ENCODE measurements around the gene ANKRD44. TPM values are rescaled to one million over a fixed set of nuclear protein-coding genes. Genes with fewer than 3 reads are reported as not detected.
"Not testable (repeated sequence)": the region's sequence is repeated elsewhere in the genome, so short reads cannot be mapped to it uniquely, and the experiment has no call there.

ANKRD44 gene
- total RNA-seq, 1 experiment from 2014 or later: 0.66 TPM

DNA sequence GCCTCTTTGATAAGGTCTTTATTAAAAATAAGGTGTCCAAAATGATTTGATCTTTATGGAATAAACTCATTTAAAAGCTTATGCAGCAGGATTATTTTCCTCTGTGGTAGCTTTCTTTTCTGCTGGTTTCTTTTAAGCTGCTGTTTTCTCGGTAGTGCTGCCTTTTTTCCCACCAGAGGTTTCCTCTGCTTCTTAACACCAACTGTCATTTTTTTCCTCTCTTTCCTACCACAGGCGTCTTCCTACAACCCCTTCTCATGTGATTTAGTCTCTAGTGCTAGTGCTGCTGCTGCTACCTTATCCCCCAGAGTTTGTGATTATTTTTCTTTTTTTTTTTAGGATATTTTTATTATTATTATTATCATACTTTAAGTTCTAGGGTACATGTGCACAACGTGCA is 281.9 kb downstream of the ANKRD44 start:
- no peak for DNase-seq
- Histone ChIP-seq H3K4me3 (no peak overlapping the region), H3K27me3 (no peaks in the 10 kb centered on the region), H3K36me3 (no peaks in the 10 kb centered on the region), H3K9me3 (no peaks in the 10 kb centered on the region)

DNA sequence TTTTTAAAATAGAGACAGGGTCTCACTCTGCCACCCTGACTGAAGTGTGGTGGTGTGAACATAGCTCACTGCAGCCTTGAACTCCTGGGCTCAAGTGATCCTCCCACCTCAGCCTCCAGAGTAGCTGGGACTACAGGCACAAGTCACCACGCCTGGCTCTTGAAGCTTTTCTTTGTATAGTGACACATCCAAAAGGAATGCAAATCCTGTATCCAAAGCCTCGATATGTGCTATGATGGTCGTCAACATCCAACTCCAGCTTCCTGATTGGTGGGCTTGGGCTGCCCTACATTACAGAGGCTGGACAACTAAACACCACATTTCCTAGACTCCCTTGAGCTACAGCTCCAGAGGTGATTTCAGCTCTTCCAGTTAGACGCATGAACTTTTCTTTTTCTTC is 282.4 kb downstream of the ANKRD44 start:
- no peaks in the 10 kb centered on the region for H3K27me3 ChIP-seq
- H3K36me3 ChIP-seq: no peaks in the 10 kb centered on the region
- no peaks in the 10 kb centered on the region for H3K9me3 ChIP-seq
- no peak overlapping the region for H3K4me3 ChIP-seq
- peak; percentile 33 for DNase-seq

DNA sequence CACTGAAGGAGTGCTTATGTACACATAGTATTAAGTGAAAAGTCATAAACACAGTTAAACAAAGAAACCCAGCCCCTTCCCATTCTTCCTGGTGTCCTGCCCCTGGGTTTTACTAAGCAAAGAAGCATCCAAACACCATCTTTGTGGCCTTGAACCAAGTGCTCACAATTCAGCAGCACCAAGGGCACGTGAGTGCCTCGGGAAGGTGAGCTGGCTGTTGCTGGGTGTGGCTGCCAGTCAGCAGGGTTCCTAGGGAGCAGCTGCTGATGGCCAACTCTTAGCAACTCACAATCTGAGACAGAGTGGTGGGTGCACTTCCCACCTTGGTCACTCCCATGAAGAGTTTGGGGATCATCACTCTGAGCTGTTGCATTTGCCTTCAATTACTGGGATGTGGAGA is 286.4 kb downstream of the ANKRD44 start:
- peak; percentile 37 for DNase-seq

DNA sequence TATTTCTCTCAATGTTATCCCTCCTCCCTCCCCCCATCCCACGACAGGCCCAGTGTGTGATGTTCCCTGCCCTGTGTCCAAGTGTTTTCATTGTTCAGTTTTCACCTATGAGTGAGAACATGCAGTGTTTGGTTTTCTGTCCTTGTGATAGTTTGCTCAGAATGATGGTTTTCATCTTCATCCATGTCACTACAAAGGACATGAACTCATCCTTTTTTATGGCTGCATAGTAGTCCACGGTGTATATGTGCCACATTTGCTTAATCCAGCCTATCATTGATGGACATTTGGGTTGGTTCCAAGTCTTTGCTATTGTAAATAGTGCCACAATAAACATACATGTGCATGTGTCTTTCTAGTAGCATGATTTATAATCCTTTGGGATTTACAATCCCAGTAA is 289.7 kb downstream of the ANKRD44 start:
- H3K36me3 ChIP-seq, H3K9me3 ChIP-seq, H3K27me3 ChIP-seq, DNase-seq, H3K4me3 ChIP-seq: not testable (repeated sequence)

More for the DNA sequence above, 286.4 kb downstream of the ANKRD44 start:
- Histone ChIP-seq H3K36me3 (no peaks in the 10 kb centered on the region), H3K27me3 (no peaks in the 10 kb centered on the region), H3K9me3 (no peaks in the 10 kb centered on the region), H3K4me3 (no peak overlapping the region)

DNA sequence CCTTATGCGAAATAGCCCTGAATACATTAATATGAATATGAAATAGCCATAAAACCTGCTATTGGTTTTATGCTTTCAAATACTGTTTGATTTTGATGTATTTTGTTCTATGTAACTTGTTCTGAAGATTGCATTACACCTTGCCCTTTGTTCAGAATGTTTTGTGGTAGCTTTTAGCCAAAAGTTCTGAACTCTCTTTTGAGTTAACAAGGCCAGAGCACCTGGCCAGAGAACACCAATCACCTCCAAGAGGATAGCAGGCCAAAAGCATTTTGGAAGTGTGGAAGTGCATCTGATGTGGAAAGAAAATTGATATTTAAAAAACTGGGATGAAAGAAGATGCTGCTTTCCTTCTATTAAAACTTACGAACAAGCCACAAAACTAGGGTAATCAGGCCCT is 297.5 kb downstream of the ANKRD44 start:
- Histone ChIP-seq H3K36me3 (no peaks in the 10 kb centered on the region), H3K27me3 (no peaks in the 10 kb centered on the region), H3K9me3 (no peaks in the 10 kb centered on the region), H3K4me3 (no peak overlapping the region)
- DNase-seq: no peak

- Histone ChIP-seq H3K27me3 (no peaks in the 10 kb centered on the region), H3K4me3 (no peak overlapping the region), H3K9me3 (no peaks in the 10 kb centered on the region), H3K36me3 (no peaks in the 10 kb centered on the region)
- DNase-seq: peak; percentile 12
These were observed 298.6 kb downstream of the ANKRD44 start for GRCh38 chr2:197011801-197012641.

GRCh38 chr2:197011021-197011417 is 299.6 kb downstream of the ANKRD44 start:
- Histone ChIP-seq H3K4me3 (no peak overlapping the region), H3K27me3 (no peaks in the 10 kb centered on the region), H3K36me3 (no peaks in the 10 kb centered on the region), H3K9me3 (no peaks in the 10 kb centered on the region)
- no peak for DNase-seq

DNA sequence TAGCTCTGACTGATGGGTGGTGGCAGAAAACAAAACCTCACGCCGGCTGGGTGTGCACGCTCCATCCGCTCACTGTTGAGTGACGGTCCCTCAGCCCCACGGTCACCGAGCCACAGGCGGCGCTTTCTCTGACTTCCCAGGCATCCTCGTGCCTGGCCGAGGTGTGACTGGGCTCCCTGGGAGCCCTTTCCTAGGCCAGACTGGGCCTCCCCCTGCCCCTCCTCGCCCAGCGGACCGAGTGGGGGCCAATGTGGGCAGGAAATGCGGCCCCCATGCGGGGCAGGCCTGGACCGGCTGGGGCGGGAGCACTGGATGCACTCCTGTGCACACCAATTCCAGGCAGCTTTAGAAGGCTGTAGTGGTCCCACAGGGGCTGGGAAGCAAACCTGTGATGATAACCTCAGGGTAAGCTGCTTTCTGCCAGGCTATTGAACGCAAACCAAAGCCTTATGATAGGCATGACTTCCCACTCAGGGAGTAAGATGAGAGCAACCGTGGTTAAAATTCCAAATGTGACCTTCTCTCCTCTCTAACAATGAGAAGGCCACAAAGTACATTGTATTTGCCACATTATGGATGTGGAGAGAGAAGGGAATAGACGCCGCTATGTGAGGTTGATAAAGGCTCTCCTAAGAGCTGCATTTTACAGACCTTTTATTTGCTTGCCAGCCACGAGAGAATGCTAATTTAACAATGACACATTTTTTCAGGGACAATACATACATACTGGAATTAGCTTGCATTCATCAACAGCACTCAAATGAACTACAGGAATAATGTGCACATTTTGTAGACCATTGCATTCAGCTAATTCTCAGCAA is 300.2 kb downstream of the ANKRD44 start:
- H3K4me3 ChIP-seq: no peak overlapping the region
- DNase-seq: no peak
- H3K9me3 ChIP-seq: no peaks in the 10 kb centered on the region
- H3K27me3 ChIP-seq: no peaks in the 10 kb centered on the region
- H3K36me3 ChIP-seq: no peaks in the 10 kb centered on the region

DNA sequence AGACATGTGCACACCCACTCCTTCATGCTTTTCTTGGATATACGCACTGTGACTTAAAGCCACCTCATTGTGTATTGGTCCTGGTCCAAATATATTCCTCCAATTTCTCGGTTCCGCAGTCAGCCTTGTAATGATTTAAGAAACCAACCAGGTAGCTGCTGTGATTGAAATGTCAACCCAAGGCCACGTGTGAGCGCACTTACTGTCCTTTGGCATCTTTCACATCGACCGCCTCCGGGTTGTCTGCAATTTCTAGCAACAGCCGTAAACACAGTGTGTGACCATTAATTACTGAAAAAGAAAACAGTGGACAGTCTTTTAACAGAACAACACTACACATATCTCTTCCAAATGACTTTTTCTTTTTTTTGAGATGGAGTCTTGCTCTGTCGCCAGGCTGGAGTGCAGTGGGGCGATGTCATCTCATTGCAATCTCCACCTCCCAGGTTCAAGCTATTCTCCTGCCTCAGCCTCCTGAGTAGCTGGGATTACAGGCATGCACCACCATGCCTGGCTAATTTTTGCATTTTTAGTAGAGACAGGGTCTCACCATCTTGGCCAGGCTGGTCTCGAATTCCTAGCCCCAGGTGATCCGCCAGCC is 301.7 kb downstream of the ANKRD44 start:
- H3K9me3 ChIP-seq, H3K36me3 ChIP-seq, H3K27me3 ChIP-seq, DNase-seq, H3K4me3 ChIP-seq: not testable (repeated sequence)

- DNase-seq: peak; percentile 5
- Histone ChIP-seq H3K4me3 (no peak overlapping the region), H3K36me3 (no peaks in the 10 kb centered on the region), H3K27me3 (no peaks in the 10 kb centered on the region), H3K9me3 (no peaks in the 10 kb centered on the region)
These were observed 302.6 kb downstream of the ANKRD44 start for GRCh38 chr2:197007716-197008628.

GRCh38 chr2:197001921-197002320 is 308.7 kb downstream of the ANKRD44 start:
- Histone ChIP-seq H3K9me3 (no peaks in the 10 kb centered on the region), H3K36me3 (no peaks in the 10 kb centered on the region), H3K4me3 (no peak overlapping the region), H3K27me3 (no peaks in the 10 kb centered on the region)
- DNase-seq: no peak

DNA sequence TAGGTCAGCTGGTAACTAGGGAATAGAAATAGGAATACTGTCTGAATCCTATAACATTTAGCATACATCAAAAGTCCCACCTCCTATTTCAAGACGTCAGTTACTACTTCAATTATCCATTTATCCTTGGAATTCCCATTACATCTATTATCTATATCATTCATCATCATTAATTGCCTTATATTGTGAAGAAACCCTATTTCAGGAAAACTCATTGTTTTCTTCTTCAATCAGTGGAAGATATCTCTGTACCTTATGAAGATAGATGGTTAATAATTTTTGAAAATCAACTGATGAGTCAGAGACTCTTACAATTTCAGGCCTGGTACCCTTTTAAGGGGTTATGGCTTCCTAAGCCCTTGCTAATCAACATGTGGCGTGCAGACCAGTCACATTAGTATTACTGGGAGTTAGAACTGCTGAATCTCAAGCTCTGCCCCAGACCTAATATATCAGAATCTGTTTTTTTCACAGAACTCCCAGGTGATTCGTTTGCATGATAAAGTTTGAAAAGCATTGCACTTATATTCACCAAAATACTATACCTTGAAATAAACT is 314.7 kb downstream of the ANKRD44 start:
- no peak for DNase-seq
- no peaks in the 10 kb centered on the region for H3K27me3 ChIP-seq

DNA sequence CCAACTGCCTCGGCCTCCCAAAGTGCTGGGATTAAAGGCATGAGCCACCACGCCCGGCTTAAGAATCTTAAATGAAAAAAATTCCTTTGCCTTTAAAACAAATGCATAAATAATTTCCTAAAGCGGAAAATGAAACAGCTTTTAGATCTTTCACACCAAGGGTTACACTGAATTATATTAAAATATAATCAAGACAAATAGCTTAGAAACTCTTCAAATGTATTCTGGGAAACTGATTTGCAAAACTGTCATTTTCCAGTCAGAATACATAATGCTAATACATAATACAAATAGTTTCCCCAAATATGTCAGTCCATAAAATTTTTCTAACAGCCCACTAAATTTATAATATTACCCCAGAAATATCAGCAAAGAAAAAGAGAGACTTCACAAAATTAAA is 315.8 kb downstream of the ANKRD44 start:
- Histone ChIP-seq H3K4me3 (no peak overlapping the region), H3K36me3 (no peaks in the 10 kb centered on the region), H3K9me3 (no peaks in the 10 kb centered on the region), H3K27me3 (no peaks in the 10 kb centered on the region)
- no peak for DNase-seq

More for the DNA sequence above, 314.7 kb downstream of the ANKRD44 start:
- H3K9me3 ChIP-seq: no peaks in the 10 kb centered on the region
- H3K36me3 ChIP-seq: no peaks in the 10 kb centered on the region
- H3K4me3 ChIP-seq: no peak overlapping the region

DNA sequence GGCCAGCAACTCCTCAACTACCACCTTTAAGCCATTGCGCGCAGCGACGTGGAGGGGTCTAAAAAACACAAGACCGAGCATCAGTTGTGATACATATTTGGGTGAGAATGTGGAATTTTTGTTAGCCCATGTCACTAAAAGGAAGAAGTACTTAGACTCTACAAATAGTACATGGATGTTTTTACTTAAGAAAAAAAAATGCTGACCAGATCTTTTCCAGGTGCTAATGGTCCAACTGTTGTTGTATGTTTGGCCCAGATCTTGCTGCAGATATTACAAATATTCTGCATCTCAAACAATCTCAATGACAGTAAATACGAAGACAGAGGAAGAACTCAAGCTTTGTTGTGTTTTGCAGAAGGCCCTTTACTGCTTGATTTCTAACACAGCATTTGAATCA is 317.0 kb downstream of the ANKRD44 start:
- H3K4me3 ChIP-seq: no peak overlapping the region
- DNase-seq: no peak
- no peaks in the 10 kb centered on the region for H3K9me3 ChIP-seq
- no peaks in the 10 kb centered on the region for H3K27me3 ChIP-seq
- H3K36me3 ChIP-seq: no peaks in the 10 kb centered on the region

DNA sequence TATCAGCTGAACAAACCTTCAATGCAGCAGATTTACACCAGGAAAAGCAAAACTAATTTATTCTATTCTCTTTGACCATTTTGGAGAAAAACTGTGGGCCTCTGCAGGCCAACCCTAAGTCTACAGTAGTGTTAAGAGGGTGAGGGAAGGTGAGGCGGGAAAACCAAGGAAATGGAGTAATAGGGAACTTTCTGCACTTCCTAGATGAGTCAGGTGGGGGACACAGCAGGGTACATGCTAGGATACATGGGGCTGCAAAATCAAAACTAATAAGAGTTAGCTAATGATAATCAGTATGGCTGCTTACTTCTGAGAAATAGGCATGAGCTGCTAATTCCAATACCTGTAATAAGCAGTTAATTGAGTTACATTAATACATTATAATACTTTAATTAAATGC is 318.1 kb downstream of the ANKRD44 start:
- Histone ChIP-seq H3K9me3 (no peaks in the 10 kb centered on the region), H3K36me3 (no peaks in the 10 kb centered on the region), H3K27me3 (no peaks in the 10 kb centered on the region), H3K4me3 (no peak overlapping the region)
- DNase-seq: no peak

- DNase-seq: no peak
- no peaks in the 10 kb centered on the region for H3K9me3 ChIP-seq
These were observed 319.7 kb downstream of the ANKRD44 start for GRCh38 chr2:196990788-196991461.

More at GRCh38 chr2:196990788-196991461, 319.7 kb downstream of the ANKRD44 start:
- Histone ChIP-seq H3K27me3 (no peaks in the 10 kb centered on the region), H3K36me3 (no peaks in the 10 kb centered on the region), H3K4me3 (no peak overlapping the region)
